Gastroesophageal sphincter (tissue), 3 donors: ENCODE measurements around the gene KCNJ12.

Experiments
- POLR2A ChIP-seq, 2 donors: fragments of 450-650 bp; IDR thresholded peaks; one replicate each; pipeline ENCODE4 v1.6.1; 2017; ENCODE audit warnings: antibody characterized with exemption in 2 of 2, mild to moderate bottlenecking in 2 of 2, moderate library complexity in 1 of 2
- TF ChIP-seq, protein P1 (sequence below), 4 experiments: fragments of 200-600 bp in 2 of 4; fragments of 450-650 bp in 2 of 4; sonication (generic) in 1 of 4; IDR thresholded peaks; one replicate each; pipeline ENCODE4 v1.5.1; 2017 to 2019; ENCODE audit warnings: antibody characterized with exemption in 4 of 4, mild to moderate bottlenecking in 2 of 4, moderate library complexity in 2 of 4

DNA sequence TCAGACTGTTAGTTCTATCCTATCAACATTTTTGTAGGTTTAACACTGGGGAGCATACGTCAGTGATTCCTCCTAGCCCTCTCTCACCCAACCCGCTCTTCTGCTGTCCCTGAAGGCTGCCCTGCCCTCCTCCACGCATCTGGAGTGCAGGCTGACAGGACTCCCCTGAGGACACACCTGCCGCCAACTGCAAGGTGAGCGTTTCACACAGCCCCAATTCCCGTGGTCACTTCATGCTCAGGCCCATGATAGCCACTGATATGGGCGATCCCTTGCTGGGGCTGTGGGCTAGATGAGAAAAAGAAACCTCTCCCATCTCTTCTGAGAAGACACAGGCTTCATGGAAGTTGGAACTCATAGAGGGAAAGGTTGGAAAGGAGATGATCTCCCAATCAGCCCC, 91.0 kb downstream of the KCNJ12 start:
- TF ChIP-seq, protein P1, sequence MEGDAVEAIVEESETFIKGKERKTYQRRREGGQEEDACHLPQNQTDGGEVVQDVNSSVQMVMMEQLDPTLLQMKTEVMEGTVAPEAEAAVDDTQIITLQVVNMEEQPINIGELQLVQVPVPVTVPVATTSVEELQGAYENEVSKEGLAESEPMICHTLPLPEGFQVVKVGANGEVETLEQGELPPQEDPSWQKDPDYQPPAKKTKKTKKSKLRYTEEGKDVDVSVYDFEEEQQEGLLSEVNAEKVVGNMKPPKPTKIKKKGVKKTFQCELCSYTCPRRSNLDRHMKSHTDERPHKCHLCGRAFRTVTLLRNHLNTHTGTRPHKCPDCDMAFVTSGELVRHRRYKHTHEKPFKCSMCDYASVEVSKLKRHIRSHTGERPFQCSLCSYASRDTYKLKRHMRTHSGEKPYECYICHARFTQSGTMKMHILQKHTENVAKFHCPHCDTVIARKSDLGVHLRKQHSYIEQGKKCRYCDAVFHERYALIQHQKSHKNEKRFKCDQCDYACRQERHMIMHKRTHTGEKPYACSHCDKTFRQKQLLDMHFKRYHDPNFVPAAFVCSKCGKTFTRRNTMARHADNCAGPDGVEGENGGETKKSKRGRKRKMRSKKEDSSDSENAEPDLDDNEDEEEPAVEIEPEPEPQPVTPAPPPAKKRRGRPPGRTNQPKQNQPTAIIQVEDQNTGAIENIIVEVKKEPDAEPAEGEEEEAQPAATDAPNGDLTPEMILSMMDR (IDR thresholded peaks at IDR 0.05) = no peak
- TF ChIP-seq POLR2A (IDR thresholded peaks at IDR 0.05) = no peak
